Ishikawa (cell line): Measurements from ENCODE around the gene SLC18A2.

Experiments used
- FOXM1 ChIP-seq: IDR thresholded peaks from 2 replicates; pipeline ENCODE4 v1.6.1; 2012; ENCODE audit warnings: low read depth, borderline replicate concordance
- NFIC ChIP-seq: IDR thresholded peaks from 2 replicates; pipeline ENCODE4 v1.6.1; 2012
- RAD21 ChIP-seq: IDR thresholded peaks from 2 replicates; pipeline ENCODE4 v1.6.1; 2012; ENCODE audit warnings: low read depth
- TAF1 ChIP-seq: IDR thresholded peaks from 2 replicates; pipeline ENCODE4 v1.6.1; 2012; ENCODE audit warnings: low read depth, mild to moderate bottlenecking
- TCF12 ChIP-seq: IDR thresholded peaks from 2 replicates; pipeline ENCODE4 v1.6.1; 2012; ENCODE audit warnings: low read depth
- TEAD4 ChIP-seq: IDR thresholded peaks from 2 replicates; pipeline ENCODE4 v1.6.1; 2012
- TF ChIP-seq, protein P1 (sequence below): IDR thresholded peaks from 2 replicates; pipeline ENCODE4 v1.6.1; 2012; ENCODE audit warnings: low read depth, mild to moderate bottlenecking

DNA sequence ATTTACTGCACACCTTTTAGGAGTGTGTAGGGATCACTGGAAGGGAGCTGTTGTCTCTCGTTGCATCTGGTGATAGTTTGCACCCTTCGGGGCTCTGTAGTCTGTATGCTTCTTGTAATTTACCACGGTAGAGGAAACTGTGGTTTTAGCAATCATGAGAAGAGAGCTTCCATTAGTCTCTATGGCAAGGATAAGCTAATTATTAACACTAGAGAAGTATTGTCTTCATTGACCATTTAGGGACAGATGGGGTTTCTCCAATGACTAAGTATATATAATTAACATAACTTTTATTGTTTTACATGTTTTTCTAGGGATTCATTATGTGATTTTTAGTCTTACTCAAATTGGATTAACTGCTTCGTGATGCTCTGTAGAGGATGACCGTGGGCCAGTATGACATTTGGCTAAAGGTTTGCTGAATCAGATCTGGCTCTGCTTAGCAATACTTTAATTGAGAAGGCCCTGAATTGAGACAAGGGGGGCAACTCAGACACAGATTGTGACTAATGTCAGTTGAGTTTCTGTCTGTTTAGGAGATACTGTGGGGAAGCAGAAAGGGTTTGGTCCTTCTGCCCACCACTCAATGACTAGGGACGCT, 8.7 kb downstream of the SLC18A2 start:
- TF ChIP-seq TCF12 (no peak), RAD21 (no peak), FOXM1 (no peak), NFIC (no peak), TEAD4 (no peak), TAF1 (no peak)
- TF ChIP-seq, protein P1, sequence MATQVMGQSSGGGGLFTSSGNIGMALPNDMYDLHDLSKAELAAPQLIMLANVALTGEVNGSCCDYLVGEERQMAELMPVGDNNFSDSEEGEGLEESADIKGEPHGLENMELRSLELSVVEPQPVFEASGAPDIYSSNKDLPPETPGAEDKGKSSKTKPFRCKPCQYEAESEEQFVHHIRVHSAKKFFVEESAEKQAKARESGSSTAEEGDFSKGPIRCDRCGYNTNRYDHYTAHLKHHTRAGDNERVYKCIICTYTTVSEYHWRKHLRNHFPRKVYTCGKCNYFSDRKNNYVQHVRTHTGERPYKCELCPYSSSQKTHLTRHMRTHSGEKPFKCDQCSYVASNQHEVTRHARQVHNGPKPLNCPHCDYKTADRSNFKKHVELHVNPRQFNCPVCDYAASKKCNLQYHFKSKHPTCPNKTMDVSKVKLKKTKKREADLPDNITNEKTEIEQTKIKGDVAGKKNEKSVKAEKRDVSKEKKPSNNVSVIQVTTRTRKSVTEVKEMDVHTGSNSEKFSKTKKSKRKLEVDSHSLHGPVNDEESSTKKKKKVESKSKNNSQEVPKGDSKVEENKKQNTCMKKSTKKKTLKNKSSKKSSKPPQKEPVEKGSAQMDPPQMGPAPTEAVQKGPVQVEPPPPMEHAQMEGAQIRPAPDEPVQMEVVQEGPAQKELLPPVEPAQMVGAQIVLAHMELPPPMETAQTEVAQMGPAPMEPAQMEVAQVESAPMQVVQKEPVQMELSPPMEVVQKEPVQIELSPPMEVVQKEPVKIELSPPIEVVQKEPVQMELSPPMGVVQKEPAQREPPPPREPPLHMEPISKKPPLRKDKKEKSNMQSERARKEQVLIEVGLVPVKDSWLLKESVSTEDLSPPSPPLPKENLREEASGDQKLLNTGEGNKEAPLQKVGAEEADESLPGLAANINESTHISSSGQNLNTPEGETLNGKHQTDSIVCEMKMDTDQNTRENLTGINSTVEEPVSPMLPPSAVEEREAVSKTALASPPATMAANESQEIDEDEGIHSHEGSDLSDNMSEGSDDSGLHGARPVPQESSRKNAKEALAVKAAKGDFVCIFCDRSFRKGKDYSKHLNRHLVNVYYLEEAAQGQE, result no peak
